ENCODE measurements around the gene COL1A1. TPM values are rescaled to one million over a fixed set of nuclear protein-coding genes. Genes with fewer than 3 reads are reported as not detected.

The COL1A1 gene
- total RNA-seq, 1 donor from 2014 or later = 1.1 TPM

GRCh38 chr17:50194140-50194933 lies 7.1 kb downstream of the COL1A1 start:
- Histone ChIP-seq H4K20me1 (ENCODE audit: low read depth) (no peaks in the 10 kb centered on the region), H3K4me3 (no peak overlapping the region), H3K4me1 (no peaks in the 10 kb centered on the region), H3F3A (ENCODE audit: low read depth) (peaks cover 6% of the 10 kb centered on the region), H3K9ac (no peak overlapping the region), H3K79me2 (ENCODE audit: low read depth) (no peaks in the 10 kb centered on the region), H3K36me3 (no peaks in the 10 kb centered on the region), H3K9me3 (ENCODE audit: low read depth) (no peaks in the 10 kb centered on the region), H3K4me2 (no peak overlapping the region), H3K27me3 (peaks cover 10% of the 10 kb centered on the region), H3K27ac (no peak overlapping the region), H2AFZ (replicated peaks) (no peak overlapping the region)
- Mint-ChIP-seq H3K4me1 (peaks cover 5% of the 10 kb centered on the region), H3K9me3 (no peaks in the 10 kb centered on the region), H3K27ac (no peak overlapping the region), H3K4me3 (no peak overlapping the region), H3K27me3 (ENCODE audit: insufficient read depth, low read depth) (peaks cover 11% of the 10 kb centered on the region), H3K36me3 (peaks cover 2% of the 10 kb centered on the region)
- TF ChIP-seq EZH2 (IDR thresholded peaks at IDR 0.05) (no peak), CTCF (IDR thresholded peaks at IDR 0.05) (no peak), EZH2phosphoT487 (IDR thresholded peaks at IDR 0.05) (no peak)
- DNase-seq (ENCODE audit: low spot score) = no peak

GRCh38 chr17:50192618-50193291 lies 8.7 kb downstream of the COL1A1 start:
- Mint-ChIP-seq H3K27ac (no peak overlapping the region), H3K9me3 (no peaks in the 10 kb centered on the region), H3K36me3 (peaks cover 2% of the 10 kb centered on the region), H3K4me1 (no peaks in the 10 kb centered on the region), H3K27me3 (ENCODE audit: insufficient read depth, low read depth) (peaks cover 14% of the 10 kb centered on the region), H3K4me3 (no peak overlapping the region)
- Histone ChIP-seq H3K4me3 (no peak overlapping the region), H3K9me3 (ENCODE audit: low read depth) (no peaks in the 10 kb centered on the region), H4K20me1 (ENCODE audit: low read depth) (no peaks in the 10 kb centered on the region), H3F3A (ENCODE audit: low read depth) (no peaks in the 10 kb centered on the region), H2AFZ (replicated peaks) (no peak overlapping the region), H3K36me3 (no peaks in the 10 kb centered on the region), H3K79me2 (ENCODE audit: low read depth) (no peaks in the 10 kb centered on the region), H3K27ac (no peak overlapping the region), H3K4me2 (no peak overlapping the region), H3K9ac (no peak overlapping the region), H3K4me1 (no peaks in the 10 kb centered on the region), H3K27me3 (no peaks in the 10 kb centered on the region)
- no peak for DNase-seq (ENCODE audit: low spot score)
- no peak for TF ChIP-seq CTCF (IDR thresholded peaks at IDR 0.05)

GRCh38 chr17:50192144-50192617 lies 9.2 kb downstream of the COL1A1 start:
- TF ChIP-seq EZH2phosphoT487 (IDR thresholded peaks at IDR 0.05) (no peak), EZH2 (IDR thresholded peaks at IDR 0.05) (no peak), CTCF (IDR thresholded peaks at IDR 0.05) (no peak)

More at GRCh38 chr17:50192144-50192617, 9.2 kb downstream of the COL1A1 start:
- Histone ChIP-seq H3K4me3 (no peak overlapping the region), H3K4me2 (no peak overlapping the region), H3K4me1 (no peaks in the 10 kb centered on the region), H3K27me3 (no peaks in the 10 kb centered on the region), H3K9me3 (ENCODE audit: low read depth) (no peaks in the 10 kb centered on the region), H3K27ac (no peak overlapping the region), H3K9ac (no peak overlapping the region), H3K79me2 (ENCODE audit: low read depth) (no peaks in the 10 kb centered on the region), H3K36me3 (no peaks in the 10 kb centered on the region), H2AFZ (replicated peaks) (no peak overlapping the region), H4K20me1 (ENCODE audit: low read depth) (no peaks in the 10 kb centered on the region), H3F3A (ENCODE audit: low read depth) (no peaks in the 10 kb centered on the region)
- Mint-ChIP-seq H3K27ac (no peak overlapping the region), H3K4me1 (no peaks in the 10 kb centered on the region), H3K4me3 (no peak overlapping the region), H3K9me3 (no peaks in the 10 kb centered on the region), H3K27me3 (ENCODE audit: insufficient read depth, low read depth) (peaks cover 11% of the 10 kb centered on the region), H3K36me3 (peaks cover 2% of the 10 kb centered on the region)
- no peak for DNase-seq (ENCODE audit: low spot score)

All from neural progenitor cell (in vitro differentiated cells).